HG03469 (cell line): ENCODE data around the gene CMC1.

ENCODE experiments used
- ATAC-seq: cut with Tn5 transposase; IDR thresholded peaks from one replicate; pipeline ENCODE4 v1.9.1; 2021; ENCODE audit warnings: mild to moderate bottlenecking, moderate library complexity, moderate number of reproducible peaks; ENCODE audit not compliant: unreplicated experiment

Gene CMC1

DNA sequence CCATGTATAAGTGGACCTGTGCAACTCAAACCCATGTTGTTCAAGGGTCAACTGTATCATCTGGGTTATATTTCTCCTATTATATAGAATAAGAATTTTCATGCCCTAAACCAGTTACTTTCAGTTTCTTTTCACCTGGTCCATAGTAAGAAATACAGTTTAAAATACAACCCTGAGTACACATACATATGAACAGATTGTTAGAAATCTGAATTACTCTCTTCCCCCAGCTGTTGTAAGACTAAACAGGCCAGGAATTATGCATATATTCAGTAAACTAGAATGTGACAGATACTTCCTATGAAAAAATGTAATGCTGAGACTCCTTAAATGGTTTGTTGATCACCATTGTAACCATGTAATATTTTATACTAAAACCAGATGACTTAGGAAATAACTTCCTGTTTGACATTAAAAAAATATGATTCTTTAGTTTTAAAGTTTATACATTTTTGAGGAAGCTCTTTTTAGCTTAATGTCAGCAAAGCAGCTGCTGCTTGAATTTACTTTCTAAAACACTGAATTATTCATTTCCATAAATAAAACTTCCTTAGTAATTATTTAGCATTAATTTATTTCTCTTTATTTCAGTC is 54.6 kb downstream of the CMC1 start:
- ATAC-seq = no peak

DNA sequence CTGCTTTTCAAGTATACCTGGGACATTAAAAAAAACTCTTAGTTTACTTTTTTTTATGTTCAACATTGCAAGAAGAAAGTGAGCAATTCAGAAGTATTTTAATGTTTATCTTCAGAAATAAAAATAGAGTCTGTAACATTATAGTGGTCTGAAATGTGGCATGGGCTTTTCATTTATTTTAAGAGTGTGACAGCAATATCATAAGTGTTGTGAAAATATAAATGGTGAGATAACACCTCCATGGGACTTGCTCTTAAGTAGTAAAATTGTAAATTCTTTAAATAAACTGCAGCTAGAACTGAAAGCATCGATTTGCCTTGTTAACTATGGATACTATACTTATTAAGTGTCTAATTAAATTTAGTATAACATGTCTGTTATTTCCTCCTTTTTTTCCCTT is 58.3 kb downstream of the CMC1 start:
- ATAC-seq = no peak

DNA sequence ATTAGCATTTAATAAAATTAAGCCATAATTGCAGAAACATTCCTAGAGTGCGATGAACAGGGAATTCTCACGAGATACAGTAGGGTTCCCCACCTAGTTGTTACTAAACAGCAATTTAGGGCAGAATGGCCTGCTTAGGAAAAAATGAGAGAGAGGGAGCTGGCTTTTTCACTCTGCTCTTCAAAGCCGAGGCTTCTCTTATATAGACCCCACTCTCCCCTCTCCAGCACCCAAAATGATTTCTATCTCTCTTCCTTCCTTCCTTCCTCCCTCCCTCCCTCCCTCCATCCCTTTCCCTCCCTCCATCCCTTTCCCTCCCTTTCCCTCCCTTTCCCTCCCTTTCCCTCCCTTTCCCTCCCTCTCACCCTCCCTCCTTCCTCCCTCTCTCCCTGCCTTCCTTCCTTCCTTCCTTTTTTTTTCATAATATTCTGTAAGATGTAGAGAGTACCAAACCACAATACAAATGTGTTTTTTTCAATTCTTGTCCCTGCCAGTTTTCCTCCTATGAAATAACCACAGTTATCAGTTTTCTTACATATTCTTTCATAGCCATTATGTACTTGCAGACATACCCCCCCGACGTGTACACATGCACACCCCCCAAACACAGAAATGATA is 59.0 kb downstream of the CMC1 start:
- ATAC-seq = no peak

DNA sequence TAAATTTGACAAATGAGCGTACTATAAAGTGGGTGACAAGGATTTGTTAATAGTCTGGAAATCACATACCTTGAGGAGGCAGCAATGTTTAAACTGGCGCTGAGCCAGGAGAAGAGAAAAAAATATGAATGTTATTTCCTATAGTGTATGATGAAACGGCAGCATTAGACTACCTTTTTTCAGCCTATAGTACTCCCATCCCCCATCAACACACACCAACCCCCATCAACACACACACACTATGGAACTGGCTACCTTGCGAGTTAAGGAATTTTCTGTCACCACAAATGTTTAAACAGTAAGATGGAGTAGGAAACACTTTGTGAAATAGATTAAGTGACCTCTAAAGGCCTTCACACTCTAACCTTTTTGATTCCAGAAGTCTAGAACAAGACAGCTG is 60.3 kb downstream of the CMC1 start:
- no peak for ATAC-seq

DNA sequence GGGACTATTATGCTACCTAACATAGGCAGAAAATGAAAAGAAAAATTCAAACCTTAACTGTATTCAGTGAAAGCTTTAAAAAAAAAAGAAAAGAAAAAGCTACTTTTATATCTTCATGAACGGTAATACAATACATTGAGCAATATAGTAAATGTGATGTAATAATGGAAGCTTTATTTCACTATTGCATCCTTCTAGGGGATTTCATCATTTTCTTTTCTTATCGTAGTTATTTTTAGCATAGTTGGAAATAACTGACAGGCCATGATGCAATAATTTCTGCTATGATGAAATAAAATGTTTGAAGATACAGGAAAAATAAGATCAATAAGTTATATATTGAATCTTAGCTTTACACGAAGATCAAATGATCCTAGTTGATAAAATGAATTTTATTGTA is 66.8 kb downstream of the CMC1 start:
- no peak for ATAC-seq

DNA sequence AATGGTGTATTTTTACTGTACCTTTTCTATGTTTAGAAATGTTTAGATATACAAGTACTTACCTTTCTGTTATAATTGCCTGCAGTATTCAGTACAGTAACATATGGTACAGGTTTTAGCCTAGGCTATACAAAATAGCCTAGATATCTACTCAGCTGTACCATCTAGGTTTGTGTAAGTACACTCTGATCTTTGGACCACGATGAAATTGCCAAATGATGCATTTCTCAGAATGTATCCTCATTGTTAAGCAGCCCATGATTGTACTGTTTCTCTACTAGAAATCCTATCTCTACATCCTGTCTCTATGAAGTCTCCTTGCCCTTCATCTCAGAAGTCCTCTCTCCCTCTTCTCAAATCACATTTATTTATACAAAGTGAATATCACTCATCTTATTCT is 74.3 kb downstream of the CMC1 start:
- no peak for ATAC-seq

DNA sequence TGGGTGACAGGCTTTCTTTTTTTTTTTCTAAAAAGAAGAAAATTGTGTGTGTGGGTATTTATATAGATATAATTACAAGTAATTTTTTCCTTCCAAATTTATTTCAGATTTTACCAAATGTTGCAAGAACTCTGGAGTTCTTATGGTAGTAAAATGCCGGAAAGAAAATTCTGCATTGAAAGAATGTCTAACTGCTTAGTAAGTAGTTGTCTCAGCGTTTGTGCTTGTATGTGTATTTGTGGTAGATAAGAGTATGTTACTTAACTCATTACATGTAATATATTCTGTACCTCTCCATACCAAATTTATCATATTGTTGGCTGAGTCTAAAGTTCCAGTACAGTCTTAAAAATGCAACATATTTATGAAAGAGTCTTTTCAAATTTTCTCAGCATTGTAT is 74.8 kb downstream of the CMC1 start:
- ATAC-seq = no peak

DNA sequence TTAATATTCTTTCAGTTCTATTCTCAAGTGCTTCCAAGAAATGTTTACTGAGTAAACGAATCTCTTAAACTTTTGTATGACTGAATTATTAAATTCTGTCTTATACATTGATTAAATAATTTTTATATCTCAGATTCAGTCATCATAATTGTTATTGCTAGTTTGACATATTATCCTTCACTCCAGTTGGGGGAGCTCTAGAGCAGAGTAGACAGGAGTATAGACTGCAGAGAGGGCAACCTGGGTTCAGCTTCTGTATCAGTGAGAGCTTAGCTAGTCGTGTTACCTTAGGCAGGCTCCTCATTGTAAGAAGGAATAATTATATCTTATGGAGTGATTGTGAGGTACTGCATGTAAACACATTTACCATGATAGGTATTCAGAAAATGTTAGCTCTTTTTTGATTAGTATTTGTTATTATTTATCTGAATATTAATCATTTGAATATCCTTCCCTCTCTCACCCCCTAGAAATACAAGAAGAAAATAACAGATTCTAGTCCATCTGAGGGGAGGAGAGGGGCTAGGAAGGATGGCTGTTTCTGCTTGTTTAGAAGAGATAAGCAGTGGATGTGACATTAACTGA is 76.1 kb downstream of the CMC1 start:
- peak; percentile 94 for ATAC-seq

DNA sequence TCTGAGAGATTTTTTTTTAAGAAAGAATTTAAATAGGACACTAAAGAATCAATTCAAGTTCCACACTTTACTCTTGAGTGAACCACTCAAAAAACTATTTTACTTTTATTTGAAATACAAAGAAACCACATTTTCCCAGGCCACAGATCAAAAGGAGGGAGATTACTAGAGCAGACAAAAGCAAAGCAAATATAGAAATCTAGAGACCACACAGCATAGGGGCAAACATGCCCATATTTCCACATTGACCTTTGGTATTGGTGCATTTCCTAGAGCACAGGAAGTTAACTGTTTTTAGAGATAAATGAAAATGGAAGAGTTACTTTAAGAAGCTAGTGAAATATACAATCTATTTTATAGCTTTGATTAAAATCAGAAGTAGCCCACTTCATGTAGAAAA is 79.6 kb downstream of the CMC1 start:
- no peak for ATAC-seq

DNA sequence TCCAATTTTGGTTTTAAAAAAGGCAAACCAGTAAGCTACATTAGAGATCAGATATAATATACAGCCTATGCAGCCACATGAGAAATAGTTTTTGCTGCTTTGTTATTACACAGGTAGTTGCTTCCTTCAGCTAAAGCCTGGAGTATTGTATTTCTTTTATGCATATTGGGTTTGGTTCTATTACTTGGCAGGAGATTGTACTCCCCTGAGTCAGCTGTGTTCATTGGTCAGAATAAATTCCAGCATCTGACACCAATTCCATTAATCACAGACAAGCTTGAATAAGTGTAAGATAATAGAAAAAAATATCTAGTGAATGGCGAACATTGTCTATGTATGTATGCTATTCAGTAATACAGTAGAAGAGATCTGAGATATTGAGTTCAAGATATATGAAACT is 81.0 kb downstream of the CMC1 start:
- no peak for ATAC-seq

DNA sequence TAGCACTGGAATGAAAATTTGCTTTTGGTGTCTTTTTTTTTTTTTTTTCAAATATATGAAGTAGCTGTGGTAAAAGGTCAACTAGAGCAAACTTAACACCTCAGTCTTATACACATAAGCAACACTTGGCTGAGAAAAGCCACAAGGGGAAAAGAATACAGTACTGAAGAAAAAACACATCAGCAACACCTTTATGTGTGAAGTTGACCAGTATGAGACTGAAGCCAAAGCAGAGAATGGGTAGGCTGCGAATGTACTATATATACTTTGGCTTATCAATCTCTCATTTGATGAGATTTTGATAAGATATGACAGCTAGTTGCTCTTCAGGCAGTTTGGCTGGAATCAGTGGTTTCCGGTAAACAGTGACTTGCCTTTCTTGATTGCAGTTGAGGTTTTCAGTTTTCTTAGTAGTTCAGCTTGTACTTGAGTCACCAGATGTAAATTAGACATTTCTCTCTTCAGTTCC is 85.1 kb downstream of the CMC1 start:
- peak; percentile 76 for ATAC-seq

DNA sequence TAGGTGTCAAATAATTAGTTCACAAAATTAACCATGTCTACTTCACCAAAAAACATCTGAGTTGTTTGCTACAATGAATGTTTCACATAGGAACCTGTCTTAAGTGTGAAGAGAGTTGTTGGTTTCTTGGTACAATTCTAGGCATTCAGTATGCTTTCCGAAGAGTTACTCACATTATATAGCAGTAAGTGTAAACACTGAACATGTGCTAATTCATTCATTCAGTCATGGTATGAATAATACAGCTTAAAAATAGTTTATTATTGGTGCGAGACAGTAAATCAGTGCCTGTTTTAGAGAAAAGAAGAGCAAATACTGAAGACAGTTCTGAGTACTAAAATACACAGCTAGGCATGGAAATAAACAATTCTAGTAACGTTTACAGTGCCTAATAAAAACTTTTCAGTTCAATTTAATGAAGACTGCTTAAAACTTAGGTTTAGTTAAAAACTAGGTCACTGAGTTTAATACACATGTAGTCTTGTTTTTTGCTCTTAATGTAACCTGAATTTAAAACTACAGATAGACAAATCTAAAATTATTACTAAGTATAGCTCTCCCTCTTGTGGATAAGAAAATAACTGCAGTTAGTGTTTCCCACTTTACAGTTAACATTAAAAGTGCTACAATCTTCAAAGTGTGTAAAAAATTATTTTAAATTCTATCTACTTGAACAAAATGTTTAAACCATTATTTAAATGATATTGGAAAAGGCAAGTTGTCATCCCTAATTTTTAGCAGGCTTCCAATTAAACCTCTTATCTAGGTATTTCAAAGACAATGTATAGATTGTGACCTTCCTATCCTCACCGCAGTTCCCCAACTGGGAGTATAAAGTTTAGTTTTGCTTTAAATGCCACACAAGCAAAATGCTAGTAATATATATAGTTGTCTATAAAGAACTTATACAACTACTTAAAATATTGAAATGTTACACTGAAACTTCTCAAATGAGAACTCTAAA is 87.1 kb downstream of the CMC1 start:
- ATAC-seq = no peak

DNA sequence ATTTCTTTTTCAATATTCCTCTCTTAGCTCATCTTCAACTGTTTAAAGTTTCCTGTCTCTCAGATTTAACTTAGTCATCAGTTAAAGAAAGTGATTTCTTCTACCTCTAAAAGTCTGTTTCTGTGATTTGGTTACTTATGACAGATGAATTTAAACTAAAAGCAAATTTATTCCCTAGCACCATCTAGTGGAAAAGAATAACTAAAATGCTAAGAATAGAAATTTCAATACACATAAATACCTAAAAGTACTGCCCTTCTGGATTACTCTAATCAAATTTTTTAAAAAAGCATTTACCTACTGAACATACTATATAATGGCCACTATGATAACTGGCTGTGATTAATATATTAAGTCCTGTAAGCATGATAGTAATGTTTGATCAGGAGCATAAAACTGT is 93.1 kb downstream of the CMC1 start:
- ATAC-seq = no peak

DNA sequence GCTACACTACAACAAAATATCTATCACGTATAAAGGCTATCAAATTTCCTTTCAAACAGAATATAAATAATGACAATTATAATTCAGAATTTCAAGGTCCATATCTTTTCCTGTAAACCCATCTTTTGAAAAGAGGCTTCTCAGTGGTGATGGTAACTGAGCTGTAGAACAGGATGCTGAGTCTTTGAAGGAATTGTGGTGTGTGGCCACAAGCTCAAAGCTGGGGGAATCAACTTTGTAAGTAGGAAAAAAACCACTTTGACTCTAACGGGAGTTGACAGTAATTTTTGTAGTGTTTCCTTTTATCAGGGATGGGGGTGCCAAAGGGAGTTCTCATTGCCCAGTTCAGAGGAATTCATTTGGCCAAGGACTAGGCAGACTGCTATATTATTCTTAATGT is 93.8 kb downstream of the CMC1 start:
- no peak for ATAC-seq

DNA sequence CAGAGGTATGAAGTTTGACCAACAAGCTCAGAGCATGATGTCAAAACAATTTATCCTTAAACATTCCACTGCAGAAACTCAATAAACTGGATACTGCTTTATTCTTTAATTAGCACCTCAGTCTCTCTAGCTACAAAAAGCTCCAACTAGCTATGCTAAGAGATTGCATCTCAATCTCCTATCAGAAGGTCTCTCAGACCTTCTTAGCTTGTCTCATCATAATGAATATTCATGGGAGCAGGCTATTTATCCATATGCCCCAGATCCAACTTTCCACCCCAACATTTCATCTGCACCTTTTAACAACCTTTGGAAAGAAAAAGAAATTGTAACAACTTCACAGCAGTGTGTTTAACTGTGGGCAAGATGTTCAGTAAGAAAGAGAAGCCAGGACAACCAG is 95.8 kb downstream of the CMC1 start:
- no peak for ATAC-seq

DNA sequence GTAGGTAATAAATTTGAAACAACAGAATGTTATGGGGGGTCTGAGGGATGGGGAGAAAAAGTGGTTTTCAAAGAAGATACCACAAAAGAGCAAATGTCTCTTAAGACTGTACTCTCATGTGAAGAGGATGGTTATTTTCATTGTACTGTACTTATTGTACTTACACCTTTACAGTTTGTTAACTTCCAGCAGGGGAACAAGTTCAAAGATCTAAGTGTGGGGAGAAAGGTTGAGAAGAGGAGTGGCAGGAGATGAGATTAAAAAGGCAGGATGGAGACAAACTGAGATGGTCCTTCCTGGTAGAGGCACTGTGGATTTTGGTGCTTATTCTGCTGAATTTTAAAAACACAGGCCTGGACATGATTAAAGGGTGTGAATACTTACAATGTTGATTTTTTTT is 101.7 kb downstream of the CMC1 start:
- no peak for ATAC-seq

DNA sequence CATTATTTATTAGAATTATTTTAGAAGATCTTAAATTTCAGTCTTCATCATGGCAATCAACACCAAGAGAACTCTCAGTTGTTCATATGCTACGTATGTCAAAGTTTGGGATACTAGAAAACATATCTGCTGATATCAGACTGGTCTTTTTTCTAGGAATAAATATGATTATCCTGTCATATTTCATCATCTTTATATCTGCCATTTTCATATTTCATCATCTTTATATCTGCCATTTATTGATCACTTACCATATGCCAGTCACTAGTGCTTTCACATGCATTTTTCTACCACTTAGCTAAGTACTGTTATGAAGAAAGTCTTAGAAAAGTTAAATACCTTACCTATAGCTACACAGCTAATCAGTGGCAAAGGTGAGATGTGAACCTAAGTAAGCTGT is 104.3 kb downstream of the CMC1 start:
- no peak for ATAC-seq

DNA sequence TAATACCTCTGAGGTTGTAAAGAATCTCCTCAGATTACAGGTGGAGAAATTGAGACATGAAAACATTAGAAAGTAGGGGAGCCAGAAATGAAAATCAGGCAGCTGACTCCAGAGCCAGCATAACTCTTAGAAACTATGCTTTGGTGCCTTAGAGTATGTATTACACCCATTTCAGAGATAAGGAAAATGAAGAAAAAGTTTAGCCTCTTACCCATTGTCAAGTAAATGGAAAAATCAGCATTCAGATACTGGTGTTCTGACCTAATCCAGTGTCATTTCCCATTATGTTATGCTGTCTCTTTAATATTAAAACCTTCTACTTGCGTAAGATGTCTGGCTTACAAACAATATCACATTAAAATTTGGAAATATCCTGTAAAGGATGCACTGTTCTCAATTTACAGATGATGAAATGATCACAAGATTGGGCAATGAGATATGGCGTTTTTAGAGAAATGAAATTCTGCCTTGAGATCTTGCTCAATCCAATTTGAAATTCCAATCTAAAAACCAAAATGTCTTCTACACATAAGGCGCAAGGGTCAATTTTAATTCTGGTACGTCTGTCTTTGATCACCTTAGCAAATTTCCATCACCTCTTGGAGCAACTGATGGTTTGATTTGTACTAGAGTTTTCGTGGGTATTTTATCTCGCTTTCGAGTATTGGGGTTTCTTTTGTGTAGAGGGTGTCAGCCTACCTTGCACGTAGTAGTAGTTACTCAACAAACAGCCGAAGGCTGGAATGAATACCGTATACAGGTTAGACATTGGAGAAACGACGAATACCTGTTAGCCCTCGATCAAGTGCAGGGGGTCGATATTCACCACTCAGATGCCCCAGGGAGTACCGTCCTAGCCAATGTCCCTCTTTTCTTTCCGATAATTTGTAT is 106.2 kb downstream of the CMC1 start:
- no peak for ATAC-seq

DNA sequence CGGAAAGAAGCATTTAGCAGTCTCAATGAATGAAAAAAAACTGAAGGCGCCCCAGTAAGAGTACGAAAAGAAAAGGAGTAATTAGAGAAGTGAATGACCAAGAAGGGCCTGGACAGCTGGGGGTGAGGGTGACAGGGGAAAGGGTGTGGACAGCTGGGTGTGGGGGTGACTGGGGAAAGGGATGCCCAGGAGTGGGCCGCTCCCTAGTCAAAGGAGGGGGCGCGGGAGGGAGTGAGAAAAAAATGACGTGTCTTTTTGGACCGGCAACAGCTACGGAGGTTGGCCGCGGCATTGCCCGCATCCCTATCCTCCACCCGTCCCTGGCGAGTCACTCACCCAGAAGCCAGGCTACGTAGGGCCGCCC is 106.8 kb downstream of the CMC1 start:
- ATAC-seq = no peak

DNA sequence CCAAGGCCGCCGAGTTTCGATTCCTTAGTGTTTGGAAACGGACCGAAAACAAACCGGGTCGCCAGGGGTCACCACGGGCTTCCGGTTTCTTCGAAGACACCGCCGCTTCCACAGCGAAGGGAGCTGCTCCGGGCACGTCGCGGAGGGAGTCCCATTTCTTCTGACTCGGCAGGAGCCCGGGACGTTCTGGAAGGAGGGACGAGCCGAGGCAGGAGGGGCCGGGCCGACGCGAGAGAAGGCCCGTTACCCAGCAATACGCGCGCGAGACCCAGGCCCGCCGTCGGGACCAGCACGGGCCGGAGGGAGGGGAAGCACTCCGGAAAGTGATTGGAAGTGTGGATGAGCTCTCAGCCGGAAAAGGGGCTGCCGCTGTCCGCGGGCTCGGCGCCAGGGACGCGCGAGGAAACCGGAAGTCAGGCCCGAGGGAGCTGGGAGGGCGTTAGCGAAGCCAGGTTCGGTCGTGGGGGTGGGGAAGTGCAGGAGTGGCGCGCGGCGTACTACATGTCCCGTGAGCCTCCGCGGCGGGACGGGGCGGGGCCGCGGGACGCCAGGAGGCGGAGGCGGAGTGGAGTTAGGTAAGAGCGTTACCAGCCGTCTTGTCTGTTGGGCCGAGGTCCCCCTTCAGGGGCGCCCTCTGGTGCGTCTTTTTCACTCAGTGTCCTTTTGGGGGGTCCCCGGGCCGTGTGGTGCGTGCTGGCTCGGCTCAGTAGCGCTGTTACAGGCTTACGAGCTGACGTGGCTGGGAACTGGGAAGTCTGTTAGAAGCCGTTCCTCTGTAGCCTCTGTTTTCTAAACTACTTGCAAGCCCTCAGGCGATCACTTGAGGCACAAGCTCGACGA is 107.4 kb downstream of the CMC1 start, which contains the start of the genes AZI2 and ZCWPW2:
Gene AZI2 (minus strand): TSS at position 196 of the 840 bp plus-strand sequence. CDS start 8,207 bp downstream, outside the sequence.
Gene ZCWPW2 (plus strand): TSS at position 93 of the 840 bp plus-strand sequence. CDS start 64,348 bp downstream, outside the sequence.
- ATAC-seq = peak; percentile 81
